SHP77 treated with DMSO at 0.1 percent for 48 hours (cell line): ENCODE data around the gene KRT34.
"Not testable (repeated sequence)": the region's sequence is repeated elsewhere in the genome, so short reads cannot be mapped to it uniquely, and the experiment has no call there.

Experiments used
- DNase-seq: peaks from one replicate; lab custom pipeline; 2025; lab: John Stamatoyannopoulos, UW

Gene KRT34

GRCh38 chr17:41404024-41404671 lies 22.0 kb upstream of the KRT34 start:
- DNase-seq = no peak

GRCh38 chr17:41403404-41404023 lies 21.4 kb upstream of the KRT34 start:
- DNase-seq = no peak

- DNase-seq = no peak
These were observed 20.1 kb upstream of the KRT34 start for GRCh38 chr17:41402161-41402560.

DNA sequence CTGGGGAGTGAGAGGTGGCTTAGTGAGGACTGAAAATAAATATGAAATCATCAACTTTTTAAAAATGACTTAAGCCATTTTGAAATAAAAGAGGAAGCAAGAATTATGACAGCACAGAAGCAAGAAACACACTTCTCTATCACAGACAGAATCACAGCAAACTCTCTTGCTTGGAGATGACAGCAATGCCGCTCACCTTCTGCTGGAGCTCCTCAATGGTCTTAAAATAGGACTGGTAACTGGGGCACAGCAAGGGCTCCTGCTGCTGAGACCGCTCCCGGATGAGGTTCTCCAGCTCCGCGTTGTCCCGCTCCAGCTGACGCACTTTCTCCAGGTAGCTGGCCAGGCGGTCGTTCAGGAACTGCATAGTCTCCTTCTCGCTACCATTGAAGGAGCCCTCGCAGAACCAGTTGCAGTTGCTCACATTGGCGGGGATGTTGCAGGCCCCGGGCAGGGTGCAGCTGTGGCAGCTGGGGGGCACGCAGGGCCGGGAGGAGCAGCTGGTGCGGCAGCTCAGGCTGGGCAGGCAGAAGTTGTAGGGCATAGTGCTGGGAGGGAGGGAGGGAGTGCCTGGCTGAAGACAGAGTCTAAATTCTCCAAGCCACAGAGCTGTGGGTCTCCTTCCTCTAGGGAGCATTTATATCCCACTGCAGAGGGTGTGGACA lies 15.0 kb upstream of the KRT34 start, which contains the start of gene KRT31:
KRT31 (minus strand) TSS at position 613 of the 665 bp plus-strand sequence; CDS start at position 544, 69 bp downstream.
- DNase-seq = no peak

DNA sequence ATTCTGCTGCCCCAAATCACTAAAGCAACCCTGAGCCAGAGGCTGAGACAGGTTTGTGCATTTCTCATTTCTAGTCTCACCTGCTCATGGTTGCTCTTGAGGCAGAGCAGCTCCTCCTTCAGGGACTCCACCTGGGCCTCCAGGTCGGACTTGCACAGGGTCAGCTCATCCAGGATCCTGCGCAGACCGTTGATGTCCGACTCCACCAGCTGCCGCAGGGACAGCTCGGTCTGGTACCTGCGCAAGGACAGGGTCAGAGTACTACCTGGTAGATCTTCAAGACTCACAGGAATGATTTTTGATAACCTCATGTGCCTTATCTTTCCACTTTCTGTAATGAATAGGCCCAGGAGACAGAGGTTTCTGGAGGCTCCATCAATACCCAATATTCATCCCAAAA lies 14.2 kb upstream of the KRT34 start:
- DNase-seq = no peak

GRCh38 chr17:41395611-41396010 lies 13.5 kb upstream of the KRT34 start:
- no peak for DNase-seq

DNA sequence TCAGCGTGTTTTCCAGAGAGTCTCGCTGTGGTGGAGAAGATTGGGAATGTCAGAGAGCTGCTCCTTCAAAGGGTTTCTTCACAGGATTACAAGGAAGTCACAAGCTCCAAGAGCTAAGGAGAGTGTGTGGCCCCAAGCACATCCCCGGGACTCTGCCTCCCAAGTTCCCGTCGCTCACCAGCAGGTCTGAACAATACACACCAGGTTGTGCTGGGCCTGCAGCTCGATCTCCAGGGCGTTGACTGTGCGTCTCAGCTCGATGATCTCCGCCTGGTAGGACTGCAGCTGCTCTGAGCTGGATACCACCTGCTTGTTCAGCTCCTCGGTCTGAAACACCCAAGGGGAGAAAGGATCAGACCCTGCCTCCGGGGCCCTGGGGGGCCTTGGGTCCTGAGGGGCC lies 12.9 kb upstream of the KRT34 start:
- not testable (repeated sequence) for DNase-seq

DNA sequence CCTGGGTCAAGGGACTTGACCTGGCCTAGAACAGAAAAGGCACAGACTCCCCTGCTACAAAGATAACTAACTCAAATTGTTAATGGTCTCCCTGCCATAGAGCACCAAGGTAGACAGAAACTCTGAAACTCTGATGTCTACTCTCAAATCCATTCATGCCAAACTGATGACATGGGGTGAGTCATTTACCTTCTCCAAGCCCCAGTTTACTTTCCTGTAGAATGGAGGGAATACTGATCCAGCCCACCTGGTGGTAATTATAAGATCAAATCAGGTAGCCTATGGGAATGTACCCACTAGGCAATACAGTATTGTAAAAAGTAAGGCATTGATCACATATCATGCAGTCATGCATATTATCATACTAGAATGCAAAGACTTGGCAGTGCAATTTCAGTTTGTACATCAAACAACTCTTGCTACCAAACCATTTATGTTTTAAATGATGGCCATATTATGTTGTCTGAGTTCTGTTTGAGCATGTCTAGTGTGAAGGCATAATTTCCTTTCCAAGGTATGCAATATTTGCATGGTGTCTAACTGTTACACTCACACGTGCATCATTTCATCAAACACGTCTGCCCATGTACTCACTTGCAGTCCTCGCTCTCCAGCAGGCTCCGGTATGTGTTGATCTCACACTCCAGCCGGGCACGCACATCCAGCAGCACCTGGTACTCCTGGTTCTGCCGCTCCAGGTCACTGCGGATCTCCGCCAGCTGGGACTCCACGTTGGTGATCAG lies 12.3 kb upstream of the KRT34 start:
- no peak for DNase-seq

- no peak for DNase-seq
These were observed 11.7 kb upstream of the KRT34 start for GRCh38 chr17:41393826-41394225.

DNA sequence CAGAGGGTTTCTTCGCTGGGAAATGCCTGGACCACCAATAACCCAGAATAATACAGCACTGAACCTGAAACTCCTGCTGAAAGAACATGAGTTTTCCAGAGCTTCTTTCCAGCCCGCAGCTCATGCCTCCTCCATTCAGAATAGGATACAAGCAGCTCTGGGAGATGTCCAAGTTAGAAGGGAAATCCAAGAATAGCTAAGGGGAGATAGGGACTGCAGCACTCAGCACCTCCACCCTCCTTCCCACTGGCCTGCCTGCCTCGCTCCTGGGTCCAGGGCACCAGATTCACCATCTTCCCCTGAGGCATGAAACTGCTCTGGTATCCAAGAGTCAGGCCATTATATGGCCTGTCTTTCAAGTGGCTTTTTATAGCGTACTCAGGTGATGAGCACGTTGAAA lies 11.2 kb upstream of the KRT34 start:
- DNase-seq = no peak

DNA sequence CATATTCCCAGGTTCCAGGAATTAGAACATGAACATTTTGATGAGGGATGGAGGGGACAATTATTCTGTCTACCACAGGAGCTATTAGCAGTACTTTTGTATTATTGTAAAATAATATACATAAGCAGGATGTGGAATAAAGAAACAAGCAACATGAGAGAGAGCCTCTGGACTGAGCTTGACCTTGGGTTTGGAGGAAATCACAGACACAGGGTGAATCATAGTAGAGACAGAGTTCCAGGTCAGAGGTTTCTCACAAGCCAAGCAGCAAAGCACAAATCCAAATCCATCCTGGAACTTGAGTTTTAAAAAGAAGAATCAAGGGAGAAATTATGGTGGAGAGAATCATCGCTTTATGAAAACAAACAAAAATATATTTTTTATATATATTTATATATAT lies 10.2 kb upstream of the KRT34 start:
- DNase-seq = no peak

DNA sequence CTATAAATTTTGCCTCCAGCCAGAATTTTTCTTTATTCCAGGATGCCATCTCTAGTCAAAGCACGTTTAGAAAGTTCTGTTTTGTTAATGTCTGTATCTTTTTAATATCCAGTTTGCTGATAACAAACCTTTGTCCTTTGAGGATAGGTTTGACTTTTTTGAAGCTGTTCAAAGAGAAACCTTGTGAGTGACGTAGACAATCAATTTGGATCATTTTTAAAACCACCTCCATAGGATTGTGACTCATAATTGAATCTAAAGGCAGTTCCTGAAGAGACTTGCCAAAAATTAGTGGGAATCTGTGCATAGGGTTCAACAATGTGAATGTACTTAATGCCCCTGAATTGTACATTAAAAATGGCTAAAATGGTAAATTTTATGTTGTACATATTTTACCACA lies 9.4 kb upstream of the KRT34 start:
- DNase-seq = no peak

DNA sequence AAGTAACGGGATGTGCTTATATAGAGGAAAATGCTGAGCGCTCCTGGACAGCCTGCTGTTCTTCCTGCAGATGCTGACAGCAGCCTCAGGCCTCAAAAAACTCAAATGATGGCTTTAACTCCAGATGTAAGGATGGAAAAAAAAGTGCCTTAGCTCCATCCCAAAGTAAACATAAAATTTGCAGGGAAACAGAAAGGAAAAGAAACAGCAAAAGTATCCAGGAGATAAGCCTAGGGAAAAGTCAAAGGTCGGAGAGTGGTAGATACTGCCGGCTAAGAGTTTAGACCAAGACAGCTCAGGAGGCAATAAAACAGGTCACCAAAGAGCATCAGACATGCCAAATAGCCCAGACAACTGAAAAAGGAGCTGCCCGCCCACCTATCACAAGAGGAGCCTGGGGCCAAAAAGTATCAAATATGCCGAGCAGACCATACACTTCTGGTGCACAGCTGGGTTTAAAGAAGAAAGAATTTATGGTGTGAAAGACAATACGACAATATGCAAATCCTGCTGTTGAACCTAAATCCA lies 8.4 kb upstream of the KRT34 start:
- DNase-seq = no peak

- no peak for DNase-seq
These were observed 5.6 kb upstream of the KRT34 start for GRCh38 chr17:41387670-41388069.

DNA sequence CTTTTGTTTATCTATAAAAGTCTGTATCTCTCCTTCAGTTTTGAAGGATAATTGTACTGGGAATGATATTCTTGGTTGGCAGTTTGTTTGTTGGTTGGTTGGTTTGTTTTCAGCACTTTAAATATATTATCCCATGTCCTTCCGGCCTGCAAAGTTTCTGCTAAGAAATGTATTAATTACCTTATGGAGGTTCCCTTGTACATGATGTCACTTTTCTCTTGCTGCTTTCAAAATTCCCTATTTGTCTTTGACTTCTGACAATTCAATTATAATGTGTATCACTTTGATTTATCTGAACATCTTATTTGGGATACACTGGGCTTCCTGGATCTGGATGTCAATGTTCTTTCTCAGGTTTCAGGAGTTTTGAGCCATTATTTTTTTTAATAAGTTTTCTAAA lies 4.1 kb upstream of the KRT34 start:
- DNase-seq = no peak

DNA sequence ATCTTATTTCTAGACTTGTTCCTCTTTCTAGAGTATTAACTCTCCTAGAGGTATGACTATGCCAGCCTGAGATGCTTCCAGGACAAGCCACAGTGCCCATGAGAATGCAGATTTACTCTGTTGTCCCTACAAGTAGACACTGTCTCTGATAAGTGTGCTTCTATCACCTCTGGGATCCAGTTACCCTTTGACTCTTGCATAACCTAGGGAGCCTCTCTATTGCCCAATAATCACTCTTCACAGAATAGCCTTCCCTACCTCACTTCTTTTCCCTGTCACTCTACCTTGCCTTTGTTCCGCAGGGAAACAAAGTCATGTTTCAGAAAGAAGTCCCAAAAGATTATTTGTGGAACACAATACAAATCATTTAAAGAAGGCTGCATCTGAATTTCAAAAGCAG lies 1.6 kb upstream of the KRT34 start:
- DNase-seq = no peak

DNA sequence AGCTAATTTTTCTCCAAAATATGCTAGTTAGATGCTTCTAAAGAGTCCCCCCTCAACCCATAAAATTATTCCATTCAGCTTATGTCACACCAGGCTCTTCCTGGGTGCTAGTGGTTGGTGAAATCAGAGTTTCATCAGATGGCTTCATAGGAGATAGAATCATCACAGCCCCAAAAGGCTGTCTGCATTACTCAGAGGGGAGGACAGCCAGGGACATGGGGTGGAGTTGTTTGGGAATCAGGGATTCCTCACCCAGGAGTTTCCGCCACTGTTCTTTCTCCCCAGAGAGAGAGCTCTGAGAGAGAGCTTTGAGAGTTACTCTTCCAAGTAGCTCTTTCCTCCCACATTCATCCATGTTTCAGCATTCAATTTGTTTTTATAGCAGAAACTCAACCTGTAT lies 288 bp upstream of the KRT34 start:
- no peak for DNase-seq

GRCh38 chr17:41380091-41380490 lies 2.0 kb downstream of the KRT34 start:
- not testable (repeated sequence) for DNase-seq

DNA sequence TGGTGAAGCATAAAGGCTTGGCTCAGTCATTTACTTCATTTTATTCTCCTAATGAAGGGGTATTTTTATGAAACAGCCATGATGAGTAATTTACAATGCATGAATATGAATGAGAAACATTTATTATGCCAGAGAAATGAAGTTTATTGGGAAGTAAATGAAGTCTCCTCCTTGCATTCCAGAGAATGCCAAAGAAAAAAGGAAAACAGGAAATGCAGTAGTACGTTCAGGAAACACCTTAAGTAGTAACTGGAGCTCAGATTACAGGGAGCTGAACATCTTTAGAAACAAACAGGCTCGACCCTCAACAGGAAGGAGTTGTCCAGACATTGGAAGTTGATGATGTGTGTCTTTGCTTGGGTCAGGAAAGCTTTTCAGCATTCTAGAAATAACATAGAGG lies 4.6 kb downstream of the KRT34 start:
- no peak for DNase-seq

DNA sequence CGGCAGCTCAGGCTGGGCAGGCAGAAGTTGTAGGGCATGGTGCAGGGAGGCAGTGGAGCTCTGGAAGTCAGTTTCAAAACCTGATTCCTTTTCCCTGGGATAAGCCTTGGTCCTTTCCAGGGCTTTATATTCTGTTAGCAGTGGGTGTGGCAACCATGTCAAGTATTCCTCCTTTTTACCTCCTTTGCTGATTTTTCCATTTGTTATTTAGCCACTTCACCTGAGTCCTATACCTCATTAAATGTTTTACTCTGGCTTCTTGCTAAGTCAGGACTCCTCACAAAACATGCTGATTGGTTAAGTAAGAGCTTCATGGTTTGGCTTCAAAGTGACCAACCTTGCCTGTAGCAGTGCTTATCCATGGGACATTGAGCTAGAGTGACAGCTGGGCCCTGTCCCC lies 12.4 kb downstream of the KRT34 start, which contains the start of gene KRT33B:
KRT33B (minus strand) TSS at position 101 of the 400 bp plus-strand sequence; CDS start at position 38, 63 bp downstream.
- no peak for DNase-seq

- no peak for DNase-seq
These were observed 13.1 kb downstream of the KRT34 start for GRCh38 chr17:41369023-41369422.

GRCh38 chr17:41367426-41368075 lies 14.6 kb downstream of the KRT34 start:
- no peak for DNase-seq
